ENCODE measurements around the gene TAX1BP1. TPM values are rescaled to one million over a fixed set of nuclear protein-coding genes. Genes with fewer than 3 reads are reported as not detected.

The TAX1BP1 gene
- total RNA-seq = 10 to 100 TPM; 65.0 to 77.0 (median 72.3) TPM

GRCh38 chr7:27739909-27740448 is at the start of gene TAX1BP1:
Gene TAX1BP1 (plus strand): TSS chr7:27740162. CDS start chr7:27748525, 8,363 bp downstream.
- ATAC-seq (ENCODE audit: low FRiP score) (peak; percentile 98), DNase-seq (ENCODE audit: low spot score) (peak; percentile 82)
- TF ChIP-seq CTCF (IDR thresholded peaks at IDR 0.05) = no peak

- ATAC-seq (ENCODE audit: low FRiP score) = no peak
- TF ChIP-seq CTCF (IDR thresholded peaks at IDR 0.05) = no peak
- DNase-seq (ENCODE audit: low spot score) = no peak
These were observed 49.3 kb upstream of the TAX1BP1 start for GRCh38 chr7:27690649-27691048.

- TF ChIP-seq CTCF (IDR thresholded peaks at IDR 0.05) = no peak
- DNase-seq (ENCODE audit: low spot score) (no peak), ATAC-seq (ENCODE audit: low FRiP score) (no peak)
These were observed 46.2 kb upstream of the TAX1BP1 start for GRCh38 chr7:27693794-27694193.

- TF ChIP-seq CTCF (IDR thresholded peaks at IDR 0.05) = no peak
- ATAC-seq (ENCODE audit: low FRiP score) (no peak), DNase-seq (ENCODE audit: low spot score) (no peak)
These were observed 44.9 kb upstream of the TAX1BP1 start for GRCh38 chr7:27695096-27695495.

- ATAC-seq (ENCODE audit: low FRiP score) = no peak
- no peak for DNase-seq (ENCODE audit: low spot score)
- TF ChIP-seq CTCF (IDR thresholded peaks at IDR 0.05) = no peak
These were observed 42.0 kb upstream of the TAX1BP1 start for GRCh38 chr7:27697861-27698430.

GRCh38 chr7:27699751-27700150 is 40.2 kb upstream of the TAX1BP1 start:
- ATAC-seq (ENCODE audit: low FRiP score) (no peak), DNase-seq (ENCODE audit: low spot score) (no peak)
- no peak for TF ChIP-seq CTCF (IDR thresholded peaks at IDR 0.05)

- DNase-seq (ENCODE audit: low spot score) (no peak), ATAC-seq (ENCODE audit: low FRiP score) (no peak)
- TF ChIP-seq CTCF (IDR thresholded peaks at IDR 0.05) = no peak
These were observed 39.5 kb upstream of the TAX1BP1 start for GRCh38 chr7:27700501-27700900.
